Neural cell (in vitro differentiated cells): ENCODE measurements around the gene POU1F1. TPM values are rescaled to one million over a fixed set of nuclear protein-coding genes. Genes with fewer than 3 reads are reported as not detected.

Source experiments
- H2AFZ ChIP-seq: fragments of 200-600, 300-800 bp; sonication (generic), shearing (Covaris generic); 2 replicates; pipeline ENCODE4 v1.6.0; 2014; ENCODE audit warnings: low read depth, mild to moderate bottlenecking, antibody characterized with exemption, low read length, moderate library complexity
- H3F3A ChIP-seq: fragments of 200-600 bp; shearing (Covaris generic); 2 replicates; pipeline ENCODE4 v1.6.1; 2016; ENCODE audit warnings: mild to moderate bottlenecking, moderate library complexity, mixed read lengths, antibody characterized with exemption, low read length; ENCODE audit not compliant: insufficient read depth, poor library complexity, severe bottlenecking
- H3K27ac ChIP-seq: fragments of 200-600, 300-800 bp; sonication (generic), shearing (Covaris generic); 2 replicates; pipeline ENCODE4 v1.5.1; 2014; ENCODE audit warnings: mild to moderate bottlenecking, low read length, moderate library complexity
- H3K27me3 ChIP-seq: fragments of 300-800, 200-600 bp; sonication (generic), shearing (Covaris generic); 2 replicates; pipeline ENCODE4 v1.6.0; 2014; ENCODE audit warnings: mild to moderate bottlenecking, low read depth, low read length, moderate library complexity; ENCODE audit not compliant: insufficient read depth
- H3K36me3 ChIP-seq: fragments of 300-800, 200-600 bp; sonication (generic), shearing (Covaris generic); 2 replicates; pipeline ENCODE4 v1.5.1; 2014; ENCODE audit warnings: mild to moderate bottlenecking, antibody characterized with exemption, low read length, moderate library complexity; ENCODE audit not compliant: insufficient read depth
- H3K4me2 ChIP-seq: fragments of 300-800, 200-600 bp; sonication (generic), shearing (Covaris generic); 2 replicates; pipeline ENCODE4 v1.6.0; 2014; ENCODE audit warnings: mild to moderate bottlenecking, low read length
- H3K4me3 ChIP-seq: fragments of 300-800, 200-600 bp; sonication (generic), shearing (Covaris generic); 2 replicates; pipeline ENCODE4 v1.5.1; 2014; ENCODE audit warnings: mild to moderate bottlenecking, low read length, moderate library complexity
- H3K79me2 ChIP-seq: fragments of 200-600 bp; shearing (Covaris generic); replicated peaks from 2 replicates; pipeline ENCODE4 v1.6.0; 2014; ENCODE audit warnings: mild to moderate bottlenecking, low read length, moderate library complexity; ENCODE audit not compliant: insufficient read depth
- H3K9ac ChIP-seq: fragments of 300-800, 200-600 bp; sonication (generic), shearing (Covaris generic); 2 replicates; pipeline ENCODE4 v1.6.1; 2016; ENCODE audit warnings: mild to moderate bottlenecking, low read length, mixed read lengths
- H3K9me2 ChIP-seq: fragments of 200-600 bp; shearing (Covaris generic); 2 replicates; pipeline ENCODE4 v1.6.1; 2016; ENCODE audit warnings: mild to moderate bottlenecking, low read length, mixed read lengths; ENCODE audit not compliant: insufficient read depth
- H3K9me3 ChIP-seq: fragments of 200-600, 300-800 bp; sonication (generic), shearing (Covaris generic); 2 replicates; pipeline ENCODE4 v1.6.1; 2016; ENCODE audit warnings: mild to moderate bottlenecking, mixed run types, low read length, moderate library complexity, mixed read lengths
- H4K20me1 ChIP-seq: fragments of 200-600 bp; shearing (Covaris generic); 2 replicates; pipeline ENCODE4 v1.6.1; 2016; ENCODE audit warnings: mild to moderate bottlenecking, mixed run types; ENCODE audit not compliant: insufficient read depth
- CTCF ChIP-seq: fragments of 450-650 bp; IDR thresholded peaks from 2 replicates; pipeline ENCODE4 v1.5.1; 2014; ENCODE audit warnings: antibody characterized with exemption, mild to moderate bottlenecking, moderate library complexity; ENCODE audit not compliant: poor library complexity, severe bottlenecking
- EP300 ChIP-seq: fragments of 450-650 bp; conservative IDR thresholded peaks from 2 replicates; pipeline ENCODE4 v1.6.1; 2014; ENCODE audit warnings: antibody characterized with exemption, mild to moderate bottlenecking, moderate library complexity; ENCODE audit not compliant: poor library complexity, severe bottlenecking
- EZH2 ChIP-seq: fragments of 200-600, 300-800 bp; shearing (Covaris generic), sonication (generic); IDR thresholded peaks from 2 replicates; pipeline ENCODE4 v1.6.1; 2014; ENCODE audit warnings: antibody characterized with exemption, low read length, borderline replicate concordance, mild to moderate bottlenecking; ENCODE audit not compliant: insufficient read depth, poor library complexity, severe bottlenecking
- MXI1 ChIP-seq: fragments of 450-650 bp; conservative IDR thresholded peaks from 2 replicates; pipeline ENCODE4 v1.6.1; 2014; ENCODE audit warnings: antibody characterized with exemption, mild to moderate bottlenecking; ENCODE audit not compliant: poor library complexity, severe bottlenecking
- POLR2AphosphoS5 ChIP-seq: IDR thresholded peaks from 2 replicates; pipeline ENCODE4 v1.6.1; 2012
- RAD21 ChIP-seq: fragments of 450-650 bp; conservative IDR thresholded peaks from 2 replicates; pipeline ENCODE4 v1.6.1; 2014; ENCODE audit warnings: antibody characterized with exemption, mild to moderate bottlenecking, moderate library complexity
- REST ChIP-seq: IDR thresholded peaks from 2 replicates; pipeline ENCODE4 v1.6.1; 2012; ENCODE audit warnings: borderline replicate concordance
- SMC3 ChIP-seq: fragments of 450-650 bp; conservative IDR thresholded peaks from 2 replicates; pipeline ENCODE4 v1.6.1; 2014; ENCODE audit warnings: antibody characterized with exemption, mild to moderate bottlenecking, moderate library complexity; ENCODE audit not compliant: poor library complexity
- TAF1 ChIP-seq: IDR thresholded peaks from 2 replicates; pipeline ENCODE4 v1.6.1; 2012; ENCODE audit warnings: low read depth
- polyA plus RNA-seq: library from polyadenylated mRNA; depleted of rRNA; stranded (reverse); fragments of >200 nt; gene quantifications from 2 replicates; pipeline ENCODE4 v1.2.3, GENCODE V29; 2014

POU1F1 gene
- polyA plus RNA-seq, 1 donor from 2014 or later, result not detected

DNA sequence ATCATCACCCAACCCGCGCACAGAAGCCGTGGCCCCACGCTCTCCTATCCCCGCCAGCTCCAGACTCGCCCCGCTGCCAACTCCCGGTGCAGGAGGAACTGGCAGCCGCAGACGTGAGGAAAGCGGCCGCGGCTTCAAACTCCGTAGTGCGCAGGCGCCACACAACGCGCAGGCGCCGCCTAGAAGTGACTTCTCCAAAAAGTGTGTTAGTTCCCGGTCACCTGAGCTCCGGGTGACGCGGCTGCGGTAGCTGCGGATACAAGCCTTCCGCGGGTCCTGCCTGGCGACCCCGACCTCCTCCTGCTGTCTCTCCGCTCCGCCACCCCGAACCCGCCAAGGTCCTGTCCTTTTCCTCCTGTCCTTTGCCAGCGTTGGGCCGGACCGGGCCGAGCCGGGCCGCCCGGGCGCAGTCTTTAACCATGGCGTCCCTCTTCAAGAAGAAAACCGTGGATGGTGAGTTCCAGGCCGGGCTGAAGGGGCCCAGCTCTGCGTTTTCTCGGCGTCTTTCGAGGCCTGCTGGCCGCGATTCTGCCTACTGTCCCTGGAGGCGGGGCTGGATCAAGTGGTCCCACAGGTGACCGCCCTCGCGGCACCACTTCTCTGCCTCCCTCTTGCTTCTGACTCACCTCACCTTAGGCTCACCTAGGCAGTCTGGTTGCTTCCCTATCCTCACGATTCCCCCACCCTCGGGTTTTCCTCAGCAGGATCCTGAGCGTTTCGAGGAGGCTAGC, 49.1 kb downstream of the POU1F1 start, which contains the start of gene CHMP2B:
CHMP2B (plus strand) TSS at position 206 of the 731 bp plus-strand sequence; CDS start at position 420, 214 bp downstream.
- Histone ChIP-seq H3K79me2 (peaks cover 29% of the 10 kb centered on the region), H4K20me1 (no peaks in the 10 kb centered on the region), H3K27ac (peak within 1 kb of the TSS; percentile 57), H3K36me3 (no peaks in the 10 kb centered on the region), H3K27me3 (peaks cover 4% of the 10 kb centered on the region), H3K9me3 (no peaks in the 10 kb centered on the region), H3K4me2 (peak within 1 kb of the TSS; percentile 72), H3K9me2 (no peaks in the 10 kb centered on the region), H3F3A (no peaks in the 10 kb centered on the region), H3K4me3 (peak within 1 kb of the TSS; percentile 86), H2AFZ (peak within 1 kb of the TSS; percentile 92), H3K9ac (peak within 1 kb of the TSS; percentile 70)
- peak; percentile 27 for TF ChIP-seq SMC3
- peak; percentile 15 for TF ChIP-seq REST
- peak; percentile 67 for TF ChIP-seq POLR2AphosphoS5
- no peak for TF ChIP-seq EZH2
- peak; percentile 41 for TF ChIP-seq TAF1
- TF ChIP-seq MXI1, result peak; percentile 54

- Histone ChIP-seq H3K9me3 (no peaks in the 10 kb centered on the region), H4K20me1 (no peaks in the 10 kb centered on the region), H3K36me3 (no peaks in the 10 kb centered on the region), H3K4me2 (no peak overlapping the region), H3K79me2 (peaks cover 23% of the 10 kb centered on the region), H3F3A (no peaks in the 10 kb centered on the region), H3K9me2 (no peaks in the 10 kb centered on the region), H3K9ac (no peak overlapping the region), H3K27ac (no peak overlapping the region), H3K4me3 (no peak overlapping the region), H3K27me3 (peaks cover 4% of the 10 kb centered on the region), H2AFZ (no peak overlapping the region)
- TF ChIP-seq MXI1 (no peak), EP300 (no peak), RAD21 (no peak), REST (no peak), CTCF (no peak), SMC3 (no peak), TAF1 (no peak), POLR2AphosphoS5 (no peak), EZH2 (no peak)
These were observed 50.7 kb downstream of the POU1F1 start for GRCh38 chr3:87225659-87226058.
